AG04450 (cell line): ENCODE data around the gene SLC4A9. TPM values are rescaled to one million over a fixed set of nuclear protein-coding genes. Genes with fewer than 3 reads are reported as not detected.

Experiments
- CTCF ChIA-PET: fragments of 300-600, 350-600 bp; formaldehyde crosslinking; extraction: SDS; loops from one replicate; lab custom pipeline; 2022; ENCODE audit warnings: antibody characterized with exemption, inconsistent platforms; lab: Charles Lee
- POLR2A ChIA-PET: fragments of 350-600 bp; formaldehyde crosslinking; extraction: SDS; loops from one replicate; lab custom pipeline; 2021; ENCODE audit warnings: antibody characterized with exemption, inconsistent platforms; lab: Yijun Ruan, JAX
- DNase-seq: peaks from one replicate; pipeline ENCODE4 v3.0.0-alpha.2; 2011; ENCODE audit warnings: low read depth, low spot score
- H3K27ac ChIP-seq: one replicate; pipeline ENCODE4 v1.5.1; 2012; ENCODE audit warnings: low read depth, low read length, control low read depth
- H3K27me3 ChIP-seq: one replicate; pipeline ENCODE4 v1.6.0; 2012; ENCODE audit warnings: low read length; ENCODE audit not compliant: control insufficient read depth, insufficient read depth
- H3K4me3 ChIP-seq: 2 replicates; pipeline ENCODE4 v1.5.1; 2011; ENCODE audit warnings: mild to moderate bottlenecking, low read depth, low read length, control low read depth
- H3K9me3 ChIP-seq: 2 replicates; pipeline ENCODE4 v1.5.1; 2012; ENCODE audit warnings: low read length; ENCODE audit not compliant: control insufficient read depth, insufficient read depth
- CTCF ChIP-seq: IDR thresholded peaks from 2 replicates; pipeline ENCODE4 v1.5.1; 2011; ENCODE audit warnings: low read depth, low read length, control low read depth, inconsistent platforms
- polyA plus RNA-seq: library from polyadenylated mRNA; depleted of rRNA; stranded (reverse); fragments of >200 nt; gene quantifications from 2 replicates; pipeline ENCODE4 v1.2.3, GENCODE V29; 2011

The SLC4A9 gene
- polyA plus RNA-seq, 1 experiment = not detected

GRCh38 chr5:140336388-140336787 is 23.6 kb upstream of the SLC4A9 start:
- DNase-seq = no peak
- Histone ChIP-seq H3K4me3 (no peak overlapping the region), H3K27ac (no peak overlapping the region), H3K27me3 (no peaks in the 10 kb centered on the region), H3K9me3 (no peaks in the 10 kb centered on the region)
- TF ChIP-seq CTCF = no peak
- ChIA-PET POLR2A (interaction anchor here (0.7 to 2.5 kb wide), 3 partner anchors 9 to 355 kb away, joined by 3 to 11 read pairs (median 3); partner anchors contain the start of genes HARS1, HARS2 and HBEGF), CTCF (interaction anchor here (0.6 to 4.4 kb wide), 7 partner anchors 8 to 472 kb away, joined by 3 to 34 read pairs (median 9); partner anchors contain the start of gene HBEGF)

- peak overlapping the region; percentile 21 for H3K27ac ChIP-seq
- CTCF ChIA-PET = interaction anchor here (2.6 to 4.4 kb wide), 4 partner anchors 9 to 98 kb away, joined by 9 to 34 read pairs (median 15); partner anchors contain the start of gene HBEGF
- no peak for DNase-seq
These were observed 22.1 kb upstream of the SLC4A9 start for GRCh38 chr5:140337880-140338279.

GRCh38 chr5:140338336-140338735 is 21.7 kb upstream of the SLC4A9 start:
- no peak overlapping the region for H3K27ac ChIP-seq
- no peak for DNase-seq
- ChIA-PET POLR2A (interaction anchor here (0.6 kb wide), 1 partner anchor 8 kb away, joined by 3 read pairs; the partner anchor contains the start of gene HBEGF), CTCF (interaction anchor here (2.6 to 4.4 kb wide), 4 partner anchors 8 to 98 kb away, joined by 9 to 34 read pairs (median 15); partner anchors contain the start of gene HBEGF)
- no peaks in the 10 kb centered on the region for H3K27me3 ChIP-seq
- TF ChIP-seq CTCF = no peak
- no peak overlapping the region for H3K4me3 ChIP-seq
- H3K9me3 ChIP-seq = no peaks in the 10 kb centered on the region

More at GRCh38 chr5:140337880-140338279, 22.1 kb upstream of the SLC4A9 start:
- no peaks in the 10 kb centered on the region for H3K9me3 ChIP-seq
- H3K4me3 ChIP-seq = no peak overlapping the region
- POLR2A ChIA-PET = interaction anchor here (0.6 to 2.5 kb wide), 2 partner anchors 8 kb away, joined by 3 to 11 read pairs; partner anchors contain the start of gene HBEGF
- no peak for TF ChIP-seq CTCF
- no peaks in the 10 kb centered on the region for H3K27me3 ChIP-seq

- POLR2A ChIA-PET = no interaction called here
These were observed 21.1 kb upstream of the SLC4A9 start for GRCh38 chr5:140338908-140339307.

More at GRCh38 chr5:140338908-140339307, 21.1 kb upstream of the SLC4A9 start:
- CTCF ChIA-PET = interaction anchor here (2.6 to 18.1 kb wide), 4 partner anchors 13 to 99 kb away, joined by 9 to 806 read pairs (median 26); no protein-coding TSS in a partner anchor
- Histone ChIP-seq H3K27me3 (no peaks in the 10 kb centered on the region), H3K4me3 (no peak overlapping the region), H3K27ac (no peak overlapping the region), H3K9me3 (no peaks in the 10 kb centered on the region)
- DNase-seq = no peak
- TF ChIP-seq CTCF = no peak
